Upper lobe of right lung (tissue), 1 donor: ENCODE measurements around the gene MYH13. TPM values are rescaled to one million over a fixed set of nuclear protein-coding genes. Genes with fewer than 3 reads are reported as not detected.

ENCODE experiments used
- ATAC-seq: fragments of 200-7000 bp; cut with Tn5 transposase; one replicate; pipeline ENCODE4 v1.9.1; 2020; ENCODE audit warnings: mild to moderate bottlenecking, moderate library complexity
- DNase-seq: peaks from one replicate; pipeline ENCODE4 v3.0.0-alpha.2; 2020
- H3K27ac ChIP-seq: fragments of 200-600 bp; one replicate; pipeline ENCODE4 v1.8.0; 2022
- H3K27me3 ChIP-seq: fragments of 200-600 bp; one replicate; pipeline ENCODE4 v1.8.0; 2022; ENCODE audit warnings: mild to moderate bottlenecking
- H3K36me3 ChIP-seq: fragments of 200-600 bp; one replicate; pipeline ENCODE4 v1.8.0; 2022
- H3K4me1 ChIP-seq: fragments of 200-600 bp; one replicate; pipeline ENCODE4 v1.8.0; 2022
- H3K4me3 ChIP-seq: fragments of 200-600 bp; one replicate; pipeline ENCODE4 v1.8.0; 2022; ENCODE audit warnings: mild to moderate bottlenecking
- H3K9me3 ChIP-seq: fragments of 200-600 bp; one replicate; pipeline ENCODE4 v1.8.0; 2022
- intact Hi-C: fragments of 100-400 bp; cut with DNase I; formaldehyde crosslinking; loops from one replicate; pipeline ENCODE4 v1.11.0; 2022
- total RNA-seq: library from RNA; stranded (reverse); fragmentation: NEBNext Ultra II Directional; extraction: Animal tissue kit (Norgen Biotek cat#: 25700); gene quantifications from one replicate; pipeline ENCODE4 v1.2.1, GENCODE V29; 2021
- TF ChIP-seq, protein P1 (sequence below): fragments of 200-600 bp; IDR thresholded peaks from one replicate; pipeline ENCODE4 v1.8.0; 2022; ENCODE audit warnings: antibody characterized with exemption
- donor health status: DM: no; HTN: yes; CAD: no; lungs with severe emphysema.

MYH13 gene
- total RNA-seq, 1 donor from 2014 or later: not detected

DNA sequence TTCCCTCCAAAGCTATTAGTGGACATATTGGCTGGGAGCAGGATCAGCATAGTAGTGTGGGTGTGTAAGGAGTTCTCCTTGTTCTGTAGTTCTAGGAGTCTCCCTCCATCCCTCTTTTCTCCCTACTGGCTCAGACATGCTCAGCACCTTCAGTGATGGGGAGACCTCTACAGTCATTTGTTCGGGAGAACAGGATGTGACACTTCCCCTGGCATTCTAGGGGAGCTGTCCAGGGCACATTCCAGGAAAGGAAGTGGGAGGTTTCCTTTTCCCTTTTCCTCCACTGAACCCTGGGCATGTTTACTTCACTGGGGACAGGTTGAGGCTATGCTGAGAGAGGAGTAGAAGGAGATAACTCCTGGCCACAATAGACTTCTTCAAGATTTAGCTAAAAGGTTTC, 86.5 kb downstream of the MYH13 start:
- TF ChIP-seq, protein P1, sequence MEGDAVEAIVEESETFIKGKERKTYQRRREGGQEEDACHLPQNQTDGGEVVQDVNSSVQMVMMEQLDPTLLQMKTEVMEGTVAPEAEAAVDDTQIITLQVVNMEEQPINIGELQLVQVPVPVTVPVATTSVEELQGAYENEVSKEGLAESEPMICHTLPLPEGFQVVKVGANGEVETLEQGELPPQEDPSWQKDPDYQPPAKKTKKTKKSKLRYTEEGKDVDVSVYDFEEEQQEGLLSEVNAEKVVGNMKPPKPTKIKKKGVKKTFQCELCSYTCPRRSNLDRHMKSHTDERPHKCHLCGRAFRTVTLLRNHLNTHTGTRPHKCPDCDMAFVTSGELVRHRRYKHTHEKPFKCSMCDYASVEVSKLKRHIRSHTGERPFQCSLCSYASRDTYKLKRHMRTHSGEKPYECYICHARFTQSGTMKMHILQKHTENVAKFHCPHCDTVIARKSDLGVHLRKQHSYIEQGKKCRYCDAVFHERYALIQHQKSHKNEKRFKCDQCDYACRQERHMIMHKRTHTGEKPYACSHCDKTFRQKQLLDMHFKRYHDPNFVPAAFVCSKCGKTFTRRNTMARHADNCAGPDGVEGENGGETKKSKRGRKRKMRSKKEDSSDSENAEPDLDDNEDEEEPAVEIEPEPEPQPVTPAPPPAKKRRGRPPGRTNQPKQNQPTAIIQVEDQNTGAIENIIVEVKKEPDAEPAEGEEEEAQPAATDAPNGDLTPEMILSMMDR: no peak
- DNase-seq: no peak
- no peak for ATAC-seq
- Histone ChIP-seq H3K36me3 (no peaks in the 10 kb centered on the region), H3K4me3 (no peak overlapping the region), H3K27ac (no peak overlapping the region), H3K9me3 (no peaks in the 10 kb centered on the region), H3K27me3 (no peaks in the 10 kb centered on the region), H3K4me1 (no peaks in the 10 kb centered on the region)
- intact Hi-C loops: no loop called here

GRCh38 chr17:10285896-10286295, 86.9 kb downstream of the MYH13 start:
- intact Hi-C loops: no loop called here
- TF ChIP-seq, protein P1: no peak
- Histone ChIP-seq H3K27me3 (no peaks in the 10 kb centered on the region), H3K4me3 (no peak overlapping the region), H3K9me3 (no peaks in the 10 kb centered on the region), H3K36me3 (no peaks in the 10 kb centered on the region), H3K4me1 (no peaks in the 10 kb centered on the region), H3K27ac (no peak overlapping the region)
- DNase-seq (no peak), ATAC-seq (no peak)

- ATAC-seq (no peak), DNase-seq (no peak)
- no peaks in the 10 kb centered on the region for H3K9me3 ChIP-seq
- intact Hi-C loops: no loop called here
- TF ChIP-seq, protein P1: no peak
- H3K4me3 ChIP-seq: no peak overlapping the region
- no peak overlapping the region for H3K27ac ChIP-seq
- H3K4me1 ChIP-seq: no peaks in the 10 kb centered on the region
- no peaks in the 10 kb centered on the region for H3K36me3 ChIP-seq
- no peaks in the 10 kb centered on the region for H3K27me3 ChIP-seq
Measured at GRCh38 chr17:10280068-10280467, 92.7 kb downstream of the MYH13 start.

GRCh38 chr17:10278218-10278617, 94.6 kb downstream of the MYH13 start:
- Histone ChIP-seq H3K4me3 (peak overlapping the region; percentile 22), H3K36me3 (no peaks in the 10 kb centered on the region), H3K4me1 (no peaks in the 10 kb centered on the region), H3K27me3 (no peaks in the 10 kb centered on the region), H3K27ac (no peak overlapping the region), H3K9me3 (no peaks in the 10 kb centered on the region)
- ATAC-seq: no peak
- TF ChIP-seq, protein P1: no peak
- intact Hi-C loops: no loop called here
- no peak for DNase-seq

GRCh38 chr17:10276436-10276835, 96.4 kb downstream of the MYH13 start:
- Histone ChIP-seq H3K4me3 (no peak overlapping the region), H3K4me1 (no peaks in the 10 kb centered on the region), H3K9me3 (no peaks in the 10 kb centered on the region), H3K27me3 (no peaks in the 10 kb centered on the region), H3K36me3 (no peaks in the 10 kb centered on the region), H3K27ac (no peak overlapping the region)
- no peak for DNase-seq
- intact Hi-C loops: no loop called here
- TF ChIP-seq, protein P1: no peak
- ATAC-seq: no peak

GRCh38 chr17:10275418-10275817, 97.4 kb downstream of the MYH13 start:
- DNase-seq: no peak

More at GRCh38 chr17:10275418-10275817, 97.4 kb downstream of the MYH13 start:
- Histone ChIP-seq H3K4me3 (no peak overlapping the region), H3K36me3 (no peaks in the 10 kb centered on the region), H3K27me3 (no peaks in the 10 kb centered on the region), H3K27ac (no peak overlapping the region), H3K9me3 (no peaks in the 10 kb centered on the region), H3K4me1 (no peaks in the 10 kb centered on the region)
- TF ChIP-seq, protein P1: no peak
- intact Hi-C loops: no loop called here
- ATAC-seq: peak; percentile 20
